T-helper 1 cell treated with Interleukin-12 subunit alpha and Interleukin-12 subunit beta and Interleukin-4 antibody, amounts not matched to agents 30 μg/mL and 1 μg/mL, for 36 hours (primary cell): ENCODE measurements around the gene PPP1R9A.

Experiments
- H3K27ac Mint-ChIP-seq: one replicate; pipeline ENCODE4 v1.8.0; 2021; ENCODE audit warnings: mild to moderate bottlenecking, mixed read lengths
- H3K27me3 Mint-ChIP-seq: one replicate; pipeline ENCODE4 v1.8.0; 2021; ENCODE audit warnings: low read depth, mixed read lengths
- H3K36me3 Mint-ChIP-seq: one replicate; pipeline ENCODE4 v1.8.0; 2021; ENCODE audit warnings: low read depth, mixed read lengths
- H3K4me1 Mint-ChIP-seq: one replicate; pipeline ENCODE4 v1.8.0; 2021; ENCODE audit warnings: low read depth, mixed read lengths
- H3K4me3 Mint-ChIP-seq: one replicate; pipeline ENCODE4 v1.8.0; 2021; ENCODE audit warnings: mild to moderate bottlenecking, moderate library complexity, mixed read lengths
- H3K9me3 Mint-ChIP-seq: one replicate; pipeline ENCODE4 v1.8.0; 2021; ENCODE audit warnings: mixed read lengths

The PPP1R9A gene

DNA sequence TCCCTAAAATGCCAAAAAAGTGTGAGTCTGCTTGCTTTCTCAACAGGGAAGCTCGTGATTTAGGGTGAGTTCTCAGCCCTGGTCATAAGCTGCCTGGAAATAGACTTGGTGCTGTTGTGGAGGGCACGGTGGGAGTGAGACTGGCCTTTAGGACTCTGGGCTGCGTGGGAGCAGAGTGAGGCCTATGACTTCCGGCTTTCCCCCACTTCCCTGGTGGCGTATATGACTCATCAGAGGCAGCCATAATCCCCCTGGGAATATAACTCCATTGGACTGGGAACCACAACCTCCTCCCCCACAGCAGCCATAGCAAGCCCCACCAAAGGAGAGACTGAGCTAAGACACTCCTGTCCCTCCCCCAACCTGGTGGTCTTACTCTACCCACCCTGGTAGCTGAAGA, 321.9 kb downstream of the PPP1R9A start:
- Mint-ChIP-seq H3K36me3 (no peaks in the 10 kb centered on the region), H3K27me3 (no peaks in the 10 kb centered on the region), H3K9me3 (peaks cover 6% of the 10 kb centered on the region), H3K27ac (no peak overlapping the region), H3K4me1 (no peaks in the 10 kb centered on the region), H3K4me3 (no peak overlapping the region)

DNA sequence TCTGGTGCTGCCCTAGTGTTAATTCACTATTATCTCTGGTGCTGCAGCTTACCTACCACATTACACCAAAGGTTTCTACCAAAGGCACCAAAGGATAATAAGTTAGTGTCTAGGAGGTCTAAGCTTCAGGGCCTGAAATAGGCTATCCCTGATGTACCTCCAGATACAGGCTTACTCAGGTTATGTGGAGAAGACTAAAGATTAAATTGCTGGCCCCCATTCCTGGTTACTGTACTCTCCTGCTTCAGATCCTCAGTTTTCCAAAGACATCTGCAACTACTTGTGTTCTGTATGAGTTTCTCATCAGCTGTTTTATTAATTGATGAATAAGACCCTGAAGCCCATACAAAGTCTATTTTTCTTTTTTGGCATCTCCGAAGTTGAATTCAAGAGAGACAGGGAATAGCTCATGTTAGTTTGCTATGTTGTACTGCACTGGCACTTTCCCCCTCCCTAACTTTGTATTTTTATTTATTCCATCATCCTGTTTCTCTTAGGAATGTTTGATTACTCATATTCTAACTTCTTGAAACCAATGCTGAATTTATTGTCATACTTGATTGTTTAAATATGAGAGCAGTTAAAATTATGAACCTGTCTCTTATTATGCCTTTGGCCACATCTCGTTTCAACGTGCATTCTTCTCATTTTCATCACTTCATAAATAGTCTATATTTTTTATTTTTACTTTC, 331.0 kb downstream of the PPP1R9A start:
- Mint-ChIP-seq H3K36me3 (no peaks in the 10 kb centered on the region), H3K27me3 (peaks cover 10% of the 10 kb centered on the region), H3K4me3 (no peak overlapping the region), H3K9me3 (no peaks in the 10 kb centered on the region), H3K27ac (no peak overlapping the region), H3K4me1 (no peaks in the 10 kb centered on the region)

DNA sequence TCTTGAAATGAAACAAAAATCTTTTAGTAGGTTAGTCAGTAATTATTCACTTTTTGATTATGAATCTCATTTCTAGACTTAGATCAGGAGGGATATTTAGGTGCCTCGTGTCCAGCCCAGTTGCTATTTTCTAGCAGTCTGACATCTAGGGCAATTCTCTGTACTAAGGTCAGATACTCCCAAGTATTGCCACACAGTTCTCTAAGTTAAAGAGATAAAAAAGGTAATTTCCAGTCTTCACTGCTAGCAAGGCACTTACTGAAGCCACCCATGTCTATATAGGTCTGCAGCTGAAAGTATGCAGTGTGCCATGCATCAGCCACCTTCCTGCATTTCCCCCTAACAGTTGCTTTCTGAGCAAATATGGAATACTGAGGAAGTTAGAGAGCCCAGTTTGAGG, 333.5 kb downstream of the PPP1R9A start:
- no peaks in the 10 kb centered on the region for H3K9me3 Mint-ChIP-seq
- peaks cover 11% of the 10 kb centered on the region for H3K27me3 Mint-ChIP-seq
- no peaks in the 10 kb centered on the region for H3K36me3 Mint-ChIP-seq
- H3K4me1 Mint-ChIP-seq = no peaks in the 10 kb centered on the region
- no peak overlapping the region for H3K27ac Mint-ChIP-seq
- H3K4me3 Mint-ChIP-seq = no peak overlapping the region

DNA sequence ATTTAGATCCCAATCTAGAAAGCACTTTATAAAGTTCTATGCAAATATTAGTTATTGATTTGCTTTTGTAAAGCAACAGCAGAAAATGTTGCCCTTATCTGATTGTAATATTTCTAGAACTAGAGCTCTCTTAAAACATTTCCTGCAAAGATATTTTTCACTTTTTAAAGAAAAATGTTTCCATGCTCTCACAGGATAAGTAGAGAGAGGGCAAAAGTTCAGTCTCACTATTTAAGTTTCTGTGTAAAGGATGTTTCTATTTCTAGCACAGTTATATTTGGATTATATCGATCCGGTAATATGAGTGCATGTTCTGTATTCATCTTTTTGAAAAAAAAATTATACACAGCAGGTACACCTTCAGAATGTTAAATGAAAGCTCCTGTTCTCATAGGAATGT, 334.9 kb downstream of the PPP1R9A start:
- Mint-ChIP-seq H3K4me3 (no peak overlapping the region), H3K4me1 (no peaks in the 10 kb centered on the region), H3K9me3 (no peaks in the 10 kb centered on the region), H3K27ac (no peak overlapping the region), H3K27me3 (peaks cover 11% of the 10 kb centered on the region), H3K36me3 (no peaks in the 10 kb centered on the region)

DNA sequence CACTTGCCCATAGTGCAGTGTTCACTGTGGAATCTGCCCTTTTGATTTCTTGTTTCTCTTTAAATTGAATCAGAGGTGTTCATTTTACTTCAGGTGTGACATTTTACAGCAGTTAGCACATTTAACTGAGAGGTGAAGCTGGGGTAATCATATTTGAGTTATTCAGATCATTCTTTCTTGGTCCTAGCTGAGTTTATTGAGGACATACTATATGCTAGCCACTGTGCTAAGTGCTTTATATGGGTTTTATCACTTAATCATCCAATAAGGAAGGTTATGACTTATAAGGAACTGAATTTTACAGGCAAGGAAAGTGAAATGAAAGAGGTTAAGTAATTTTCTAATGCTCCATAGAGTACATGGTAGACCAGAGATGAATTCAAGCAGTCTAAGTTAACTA, 337.2 kb downstream of the PPP1R9A start:
- no peaks in the 10 kb centered on the region for H3K36me3 Mint-ChIP-seq
- peaks cover 6% of the 10 kb centered on the region for H3K27me3 Mint-ChIP-seq
- no peak overlapping the region for H3K4me3 Mint-ChIP-seq
- H3K9me3 Mint-ChIP-seq = no peaks in the 10 kb centered on the region
- no peaks in the 10 kb centered on the region for H3K4me1 Mint-ChIP-seq
- no peak overlapping the region for H3K27ac Mint-ChIP-seq

DNA sequence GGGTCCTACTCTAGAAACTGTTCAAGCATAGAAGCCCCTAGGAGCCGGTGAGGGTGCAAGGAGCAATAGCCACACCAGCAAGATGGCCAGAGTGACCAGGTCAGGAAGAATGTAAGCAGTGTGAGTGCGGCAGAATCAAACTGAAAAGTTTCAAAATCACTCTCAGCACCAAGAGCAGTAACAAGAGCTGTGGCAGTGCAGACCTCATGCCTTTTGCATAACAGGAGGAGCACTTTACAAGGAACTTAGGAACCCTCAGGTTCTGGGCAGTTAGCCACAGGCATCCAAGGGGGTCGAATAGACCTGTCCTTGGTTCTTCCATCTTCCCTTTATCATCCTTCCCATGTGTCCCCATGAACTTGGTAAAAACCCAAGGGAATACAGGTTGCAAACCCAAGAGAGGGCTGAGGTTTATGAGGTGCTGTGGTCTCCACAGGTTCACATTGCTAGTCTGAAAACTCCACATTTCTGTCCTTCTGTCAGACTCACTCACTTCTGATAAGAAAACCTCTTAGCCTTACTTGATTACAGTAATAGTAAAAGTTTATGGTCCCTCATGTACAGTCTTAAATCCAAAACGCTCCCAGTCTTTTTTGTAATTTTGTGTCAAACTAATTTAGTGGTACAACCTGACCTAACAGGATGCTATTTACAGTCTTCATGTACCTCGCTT, 338.6 kb downstream of the PPP1R9A start:
- peaks cover 6% of the 10 kb centered on the region for H3K27me3 Mint-ChIP-seq
- no peak overlapping the region for H3K4me3 Mint-ChIP-seq
- H3K27ac Mint-ChIP-seq = no peak overlapping the region
- no peaks in the 10 kb centered on the region for H3K4me1 Mint-ChIP-seq
- H3K36me3 Mint-ChIP-seq = no peaks in the 10 kb centered on the region
- no peaks in the 10 kb centered on the region for H3K9me3 Mint-ChIP-seq

DNA sequence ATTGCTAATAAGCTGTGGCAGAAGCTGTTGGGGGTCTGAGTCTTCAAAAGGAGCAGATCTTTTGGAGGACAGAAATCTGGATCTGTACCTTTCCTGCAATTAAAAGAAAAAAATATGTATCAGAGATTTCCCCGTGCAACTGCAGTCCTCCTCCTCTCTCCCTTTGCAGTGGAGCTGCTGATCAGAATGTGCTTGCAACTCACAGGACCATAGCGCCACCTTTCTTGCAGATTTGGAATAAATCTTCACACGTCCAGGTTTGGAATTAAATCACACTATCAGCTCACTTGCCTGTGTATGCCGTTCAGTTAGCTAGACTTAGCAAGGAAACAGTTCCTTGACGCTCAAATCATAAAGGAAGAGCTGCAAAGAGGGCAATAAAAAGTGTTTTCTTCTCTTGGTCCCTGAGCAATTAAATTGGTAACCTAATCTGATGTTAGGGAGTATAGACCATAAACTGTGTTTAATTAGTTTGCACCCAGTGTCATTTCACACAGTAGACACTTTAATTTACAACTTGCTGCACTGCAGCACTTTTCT, 339.5 kb downstream of the PPP1R9A start:
- no peaks in the 10 kb centered on the region for H3K9me3 Mint-ChIP-seq
- H3K36me3 Mint-ChIP-seq = no peaks in the 10 kb centered on the region
- H3K27me3 Mint-ChIP-seq = peaks cover 6% of the 10 kb centered on the region
- no peaks in the 10 kb centered on the region for H3K4me1 Mint-ChIP-seq
- no peak overlapping the region for H3K27ac Mint-ChIP-seq
- no peak overlapping the region for H3K4me3 Mint-ChIP-seq

DNA sequence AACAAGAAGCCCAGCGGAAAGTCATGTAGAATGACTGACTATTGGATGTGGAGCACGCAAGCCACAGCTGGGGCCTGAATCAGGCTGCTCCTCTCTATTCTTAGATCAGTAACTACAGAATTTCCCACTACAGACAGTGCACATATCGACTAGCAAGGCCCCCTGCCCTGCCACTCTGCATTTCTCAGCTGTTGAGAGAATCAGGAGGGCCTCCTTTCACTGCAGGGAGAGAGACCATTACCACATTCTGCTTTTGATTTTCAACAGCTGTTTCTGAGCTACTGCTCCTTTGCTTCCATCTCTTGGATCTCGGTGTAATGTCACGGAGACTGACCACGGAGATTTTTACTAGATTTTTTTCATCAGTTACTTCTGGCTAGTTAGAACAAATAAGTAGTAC, 343.2 kb downstream of the PPP1R9A start:
- no peaks in the 10 kb centered on the region for H3K9me3 Mint-ChIP-seq
- no peak overlapping the region for H3K27ac Mint-ChIP-seq
- H3K36me3 Mint-ChIP-seq = no peaks in the 10 kb centered on the region
- no peaks in the 10 kb centered on the region for H3K4me1 Mint-ChIP-seq
- no peak overlapping the region for H3K4me3 Mint-ChIP-seq
- H3K27me3 Mint-ChIP-seq = no peaks in the 10 kb centered on the region

DNA sequence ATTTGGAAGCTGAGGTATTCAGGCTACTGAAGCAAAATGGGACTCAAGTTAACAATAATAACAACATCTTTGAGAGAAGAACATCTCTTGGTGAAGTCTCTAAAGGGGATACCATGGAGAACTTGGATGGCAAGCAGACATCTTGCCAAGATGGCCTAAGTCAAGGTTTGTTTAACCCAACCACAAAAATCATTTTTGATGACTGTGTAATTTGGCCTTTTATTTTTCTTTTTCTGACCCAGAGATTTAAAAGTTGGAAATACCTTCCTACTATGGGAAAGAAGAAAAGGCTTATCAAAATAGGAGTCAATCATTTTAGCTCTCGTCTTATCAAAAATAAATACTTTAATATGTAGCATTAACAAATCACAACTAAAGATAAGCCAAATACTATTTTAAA, 344.6 kb downstream of the PPP1R9A start:
- Mint-ChIP-seq H3K36me3 (no peaks in the 10 kb centered on the region), H3K4me1 (no peaks in the 10 kb centered on the region), H3K27me3 (no peaks in the 10 kb centered on the region), H3K9me3 (no peaks in the 10 kb centered on the region), H3K27ac (no peak overlapping the region), H3K4me3 (no peak overlapping the region)

DNA sequence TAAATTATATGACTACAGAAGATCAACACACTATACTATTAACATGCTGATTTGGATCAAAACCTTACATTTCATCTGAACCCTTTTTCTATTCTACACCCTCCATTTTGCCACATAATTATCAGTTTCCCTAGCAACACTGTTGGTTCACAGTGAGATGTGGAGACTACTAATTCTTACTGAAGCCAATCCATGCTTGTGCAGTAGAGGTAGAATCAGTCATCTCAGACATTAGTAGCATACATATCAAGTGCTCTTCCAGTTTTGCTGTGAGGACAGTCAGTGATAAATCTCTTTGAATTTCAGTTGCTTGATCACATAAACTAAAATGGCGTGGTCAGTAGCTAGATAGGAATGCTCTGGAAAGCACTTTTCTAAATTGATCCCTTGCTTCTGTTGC, 346.6 kb downstream of the PPP1R9A start:
- Mint-ChIP-seq H3K36me3 (no peaks in the 10 kb centered on the region), H3K27me3 (no peaks in the 10 kb centered on the region), H3K4me3 (no peak overlapping the region), H3K9me3 (no peaks in the 10 kb centered on the region), H3K4me1 (no peaks in the 10 kb centered on the region), H3K27ac (no peak overlapping the region)

DNA sequence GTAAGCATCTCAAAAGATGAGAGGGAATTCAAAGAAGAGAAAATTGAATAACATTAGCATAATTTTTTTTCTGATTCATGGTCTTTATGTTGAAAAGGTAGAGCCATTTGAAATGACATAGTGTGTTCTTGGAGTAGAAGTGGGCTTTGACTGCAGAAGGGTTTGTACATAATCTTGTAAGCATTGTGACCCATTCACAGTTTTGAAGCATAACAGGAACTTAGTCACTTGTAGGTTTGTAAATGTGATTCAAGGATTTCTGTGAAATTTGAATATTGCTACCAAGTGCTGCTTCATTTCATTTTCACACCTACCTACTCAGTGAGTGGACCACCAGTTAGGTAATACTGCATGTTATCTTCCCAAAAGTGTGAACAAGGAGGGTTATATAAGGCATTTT, 348.3 kb downstream of the PPP1R9A start:
- Mint-ChIP-seq H3K4me3 (no peak overlapping the region), H3K9me3 (no peaks in the 10 kb centered on the region), H3K27ac (no peak overlapping the region), H3K4me1 (no peaks in the 10 kb centered on the region), H3K36me3 (no peaks in the 10 kb centered on the region), H3K27me3 (no peaks in the 10 kb centered on the region)

DNA sequence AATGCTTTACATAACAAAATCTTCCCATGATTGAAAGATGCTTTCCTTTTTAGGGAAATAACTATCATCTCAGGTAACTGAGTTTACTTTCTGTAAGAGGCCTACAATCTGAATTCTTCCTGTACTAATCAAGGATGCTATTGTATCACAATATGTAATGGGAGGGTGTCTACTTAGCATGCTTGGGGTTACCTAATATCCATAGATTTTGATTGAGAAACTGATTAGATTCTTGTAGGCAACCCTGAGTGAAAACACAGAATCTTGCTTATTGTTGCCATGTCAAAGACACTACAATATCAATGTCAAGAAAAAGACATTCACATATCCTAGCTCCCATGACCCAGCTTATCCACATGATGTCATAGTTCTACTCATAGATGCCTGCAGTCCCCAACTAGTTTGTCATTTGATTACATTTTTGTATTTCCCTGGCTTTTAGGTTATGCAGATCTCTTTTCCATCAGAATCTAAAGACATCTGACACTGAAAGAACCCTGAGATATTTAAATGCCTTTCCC, 354.6 kb downstream of the PPP1R9A start:
- Mint-ChIP-seq H3K4me1 (no peaks in the 10 kb centered on the region), H3K27me3 (no peaks in the 10 kb centered on the region), H3K36me3 (no peaks in the 10 kb centered on the region), H3K27ac (no peak overlapping the region), H3K9me3 (no peaks in the 10 kb centered on the region), H3K4me3 (no peak overlapping the region)

DNA sequence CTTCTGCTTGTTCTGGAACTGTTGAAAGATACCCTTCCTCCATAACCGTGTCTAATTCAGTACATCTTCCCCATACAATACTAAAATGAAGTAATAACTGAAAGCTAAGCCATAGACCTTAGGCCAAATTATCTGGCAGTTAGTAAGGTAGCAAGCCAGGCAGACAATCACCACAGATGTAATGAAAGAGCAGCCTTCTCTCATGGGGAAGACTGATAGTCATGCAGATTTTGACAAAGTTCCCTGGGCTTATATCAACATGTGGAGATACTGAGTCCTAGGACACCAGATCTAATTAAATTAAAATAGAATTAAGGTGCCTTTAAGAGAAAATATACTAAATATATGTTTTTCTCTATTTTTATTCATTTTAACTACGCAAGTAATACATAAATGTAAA, 355.5 kb downstream of the PPP1R9A start:
- Mint-ChIP-seq H3K36me3 (no peaks in the 10 kb centered on the region), H3K9me3 (no peaks in the 10 kb centered on the region)

DNA sequence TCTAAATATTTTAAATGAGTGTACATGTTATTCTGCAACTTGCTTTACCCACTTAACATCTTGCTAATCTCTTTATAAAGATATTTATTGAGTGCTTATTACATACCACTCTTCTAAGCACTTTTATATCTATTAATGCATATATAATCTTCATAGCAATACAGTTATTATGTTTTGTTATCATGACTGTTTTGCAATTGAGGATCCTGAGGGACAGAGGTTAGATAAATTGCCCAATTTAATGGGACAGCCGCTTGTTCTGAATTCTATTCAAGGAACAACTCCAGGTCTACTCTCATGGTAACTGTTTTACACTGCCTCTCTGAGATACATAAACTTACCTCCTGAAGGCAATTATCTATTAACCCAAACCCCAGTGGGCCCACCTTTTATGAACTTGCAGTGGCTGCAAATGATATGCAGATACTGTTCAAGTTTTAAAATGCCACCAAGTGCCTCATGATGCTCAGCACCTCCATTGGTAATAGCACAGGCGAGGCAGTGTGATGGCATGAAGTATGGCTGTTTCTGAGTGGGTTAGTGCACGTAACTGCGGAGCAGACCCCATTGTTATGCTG, 356.5 kb downstream of the PPP1R9A start:
- no peak overlapping the region for H3K27ac Mint-ChIP-seq
- H3K27me3 Mint-ChIP-seq = no peaks in the 10 kb centered on the region
- no peaks in the 10 kb centered on the region for H3K9me3 Mint-ChIP-seq
- no peak overlapping the region for H3K4me3 Mint-ChIP-seq
- H3K4me1 Mint-ChIP-seq = no peaks in the 10 kb centered on the region
- H3K36me3 Mint-ChIP-seq = no peaks in the 10 kb centered on the region

More for the DNA sequence above, 355.5 kb downstream of the PPP1R9A start:
- Mint-ChIP-seq H3K4me3 (no peak overlapping the region), H3K27me3 (no peaks in the 10 kb centered on the region), H3K27ac (no peak overlapping the region), H3K4me1 (no peaks in the 10 kb centered on the region)

DNA sequence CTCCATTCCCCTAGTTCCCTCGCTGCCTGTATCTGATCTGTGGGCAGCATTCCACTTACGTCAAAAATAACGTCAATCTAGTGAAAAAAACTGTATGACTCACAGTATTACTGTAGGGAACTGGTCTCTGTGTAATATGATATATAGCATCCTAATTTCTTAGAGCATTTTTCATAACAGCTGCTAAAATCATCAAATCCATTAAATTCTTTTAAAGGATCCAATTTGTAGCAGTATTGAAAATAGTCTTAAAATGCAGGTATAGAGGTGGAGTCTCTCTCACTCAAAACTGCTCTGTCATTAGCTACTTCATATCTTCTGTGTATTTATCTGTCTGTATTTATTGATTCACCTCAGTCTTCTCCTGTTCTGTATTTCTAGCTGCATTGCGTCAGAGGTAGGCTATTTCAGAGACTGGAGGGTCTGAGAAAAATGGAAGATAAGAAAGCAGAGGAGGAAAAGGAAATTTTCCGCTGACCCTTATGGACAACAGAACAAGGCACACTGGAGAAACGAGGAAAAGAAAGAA, 357.0 kb downstream of the PPP1R9A start:
- Mint-ChIP-seq H3K4me3 (no peak overlapping the region), H3K9me3 (no peaks in the 10 kb centered on the region), H3K27ac (no peak overlapping the region), H3K4me1 (no peaks in the 10 kb centered on the region), H3K36me3 (no peaks in the 10 kb centered on the region), H3K27me3 (no peaks in the 10 kb centered on the region)
